Endothelial cell of umbilical vein (primary cell): ENCODE results near the gene POLR2B. TPM values are rescaled to one million over a fixed set of nuclear protein-coding genes. Genes with fewer than 3 reads are reported as not detected.
A peak's percentile ranks its signal among the peaks of the same experiment; 100 is the strongest.

ENCODE experiments used
- BruUV-seq: library from RNA; stranded (reverse); fragments of 400-500 nt; replicated peaks from 2 replicates; lab custom pipeline; 2021; lab: Mats Ljungman, UMichigan
- CTCF ChIA-PET: fragments of 300-600, 350-600 bp; sonication (Branson Sonifier 250); formaldehyde crosslinking; loops from one replicate; lab custom pipeline; 2021; ENCODE audit warnings: antibody characterized with exemption, inconsistent platforms; lab: Charles Lee
- POLR2A ChIA-PET: fragments of 300-600, 350-600 bp; sonication (Branson Sonifier 250); formaldehyde crosslinking; loops from one replicate; lab custom pipeline; 2021; ENCODE audit warnings: antibody characterized with exemption, inconsistent platforms; lab: Charles Lee
- DNase-seq: peaks from one replicate; pipeline ENCODE4 v3.0.0-alpha.2; 2011; ENCODE audit warnings: low read depth, low spot score
- FAIRE-seq: peaks from 2 replicates; lab custom pipeline; 2011; peaks lifted over from hg19 to GRCh38; lab: Jason Lieb, UNC
- H2AFZ ChIP-seq: 2 replicates; pipeline ENCODE4 v1.6.0; 2012; ENCODE audit warnings: low read depth, low read length, control low read depth, inconsistent platforms
- H3K27ac ChIP-seq: 2 replicates; pipeline ENCODE4 v1.5.1; 2011; ENCODE audit warnings: low read depth, mild to moderate bottlenecking, control low read depth, low read length, moderate library complexity; ENCODE audit not compliant: insufficient read depth
- H3K27me3 ChIP-seq, 2 experiments: 2 replicates each; pipeline versions ENCODE4 v1.6.0 to v1.6.1; 2011; ENCODE audit warnings: low read length in 2 of 2, mixed read lengths in 1 of 2; ENCODE audit not compliant: control insufficient read depth in 2 of 2, insufficient read depth in 2 of 2
- H3K36me3 ChIP-seq, 2 experiments: 2 replicates in 1 of 2; 3 replicates in 1 of 2; pipeline ENCODE4 v1.5.1; 2011; ENCODE audit warnings: low read length in 2 of 2, mild to moderate bottlenecking in 1 of 2, moderate library complexity in 1 of 2; ENCODE audit not compliant: control insufficient read depth in 2 of 2, insufficient read depth in 2 of 2; ENCODE audit errors: extremely low read depth in 1 of 2
- H3K4me1 ChIP-seq: 3 replicates; pipeline ENCODE4 v1.5.1; 2011; ENCODE audit warnings: mild to moderate bottlenecking, low read length; ENCODE audit not compliant: control insufficient read depth, insufficient read depth; ENCODE audit errors: extremely low read depth
- H3K4me2 ChIP-seq: 2 replicates; pipeline ENCODE4 v1.6.1; 2011; ENCODE audit warnings: low read length, control low read depth, mixed read lengths; ENCODE audit not compliant: insufficient read depth
- H3K4me3 ChIP-seq, 3 experiments: fragments of 200-600 bp in 1 of 3; sonication (generic), shearing (Covaris generic) in 1 of 3; replicated peaks in 1 of 3; 2 replicates each; pipeline ENCODE4 v1.5.1; 2011 to 2016; ENCODE audit warnings: control low read depth in 3 of 3, low read length in 3 of 3, mild to moderate bottlenecking in 2 of 3, inconsistent platforms in 1 of 3, low read depth in 1 of 3, moderate library complexity in 1 of 3; ENCODE audit not compliant: insufficient read depth in 1 of 3
- H3K79me2 ChIP-seq: 2 replicates; pipeline ENCODE4 v1.6.0; 2012; ENCODE audit warnings: low read length, inconsistent platforms; ENCODE audit not compliant: control insufficient read depth, insufficient read depth
- H3K9ac ChIP-seq: replicated peaks from 2 replicates; pipeline ENCODE3; 2011; ENCODE audit warnings: low read length, control low read depth; ENCODE audit not compliant: insufficient read depth; ENCODE audit errors: extremely low read depth
- H3K9me1 ChIP-seq: replicated peaks from 3 replicates; pipeline ENCODE4 v1.6.0; 2011; ENCODE audit warnings: mild to moderate bottlenecking, low read length; ENCODE audit not compliant: control insufficient read depth, insufficient read depth; ENCODE audit errors: extremely low read depth
- H3K9me3 ChIP-seq: replicated peaks from 2 replicates; pipeline ENCODE4 v1.5.1; 2012; ENCODE audit warnings: low read length, inconsistent platforms; ENCODE audit not compliant: control insufficient read depth, insufficient read depth
- H4K20me1 ChIP-seq: replicated peaks from 2 replicates; pipeline ENCODE3; 2011; ENCODE audit warnings: mild to moderate bottlenecking, low read length; ENCODE audit not compliant: control insufficient read depth, insufficient read depth; ENCODE audit errors: extremely low read depth
- EZH2 ChIP-seq: IDR thresholded peaks from 2 replicates; pipeline ENCODE4 v1.6.1; 2012; ENCODE audit warnings: borderline replicate concordance, low read depth, mild to moderate bottlenecking, moderate library complexity, low read length, inconsistent platforms; ENCODE audit not compliant: severe bottlenecking
- FOS ChIP-seq: IDR thresholded peaks from 2 replicates; pipeline ENCODE4 v1.6.1; 2011; ENCODE audit warnings: mild to moderate bottlenecking, low read length, moderate library complexity, borderline replicate concordance; ENCODE audit not compliant: insufficient read depth
- GATA2 ChIP-seq: IDR thresholded peaks from 2 replicates; pipeline ENCODE4 v1.7.0; 2011; ENCODE audit warnings: low read depth, mild to moderate bottlenecking, moderate library complexity, mixed read lengths, low read length; ENCODE audit not compliant: insufficient read length, insufficient read depth
- JUN ChIP-seq: IDR thresholded peaks from 2 replicates; pipeline ENCODE4 v1.6.1; 2011; ENCODE audit warnings: borderline replicate concordance, low read depth; ENCODE audit not compliant: insufficient read length, insufficient read depth
- MYC ChIP-seq: IDR thresholded peaks from one replicate; pipeline ENCODE4 v1.6.1; 2011; ENCODE audit warnings: mild to moderate bottlenecking, low read depth, low read length
- POLR2A ChIP-seq: IDR thresholded peaks from 2 replicates; pipeline ENCODE4 v1.6.1; 2012; ENCODE audit warnings: low read depth, mild to moderate bottlenecking, control low read depth, low read length
- POLR2AphosphoS5 ChIP-seq: IDR thresholded peaks from 2 replicates; pipeline ENCODE4 v1.6.1; 2012; ENCODE audit warnings: low read depth, mild to moderate bottlenecking, control low read depth, low read length, moderate library complexity; ENCODE audit not compliant: insufficient read depth
- dilution Hi-C: fragments of 300-500 bp; cut with MboI; formaldehyde crosslinking; loops from one replicate; pipeline ENCODE4 v1.15.0; 2019; ENCODE audit warnings: low sequenced_read_pairs; ENCODE audit not compliant: extremely low pct_ligation_motif_present
- intact Hi-C: fragments of 100-400 bp; cut with micrococcal nuclease; formaldehyde crosslinking; loops from one replicate; pipeline ENCODE4 v1.10.0; 2022
- polyA plus RNA-seq, 4 experiments: library from polyadenylated mRNA; depleted of rRNA in 3 of 4; stranded (reverse) in 3 of 4; unstranded in 1 of 4; fragments of >200 nt; gene quantifications; 2 replicates each; pipeline versions ENCODE4 v1.2.1 to v1.2.3, GENCODE V29; 2011 to 2012; ENCODE audit warnings: missing spikeins in 1 of 4
- total RNA-seq: library from RNA; stranded (reverse); gene quantifications from 2 replicates; pipeline ENCODE4 v1.2.3, GENCODE V29; 2021
- TF ChIP-seq, protein P1 (sequence below): IDR thresholded peaks from 2 replicates; pipeline ENCODE4 v1.6.1; 2011; ENCODE audit not compliant: insufficient read depth, insufficient read length
- TF ChIP-seq, protein P2 (sequence below), 2 donors: IDR thresholded peaks; 1 replicate in 1 of 2; 2 replicates in 1 of 2; pipeline ENCODE4 v1.5.1; 2011; ENCODE audit warnings: low read length in 2 of 2, mild to moderate bottlenecking in 2 of 2, moderate library complexity in 2 of 2, control low read depth in 1 of 2, inconsistent platforms in 1 of 2, low read depth in 1 of 2; ENCODE audit not compliant: insufficient read depth in 1 of 2; ENCODE audit errors: extremely low read depth in 1 of 2

The POLR2B gene
- total and polyA plus RNA-seq, 2 donors (not counting 3 experiments of a cell fraction or from before 2014, with no cell fraction given), result 75.5 to 148 TPM

GRCh38 chr4:56940971-56941370 lies 37.7 kb upstream of the POLR2B start:
- Histone ChIP-seq H3K27ac (no peak overlapping the region), H3K79me2 (no peaks in the 10 kb centered on the region), H3K36me3 (no peaks in the 10 kb centered on the region), H3K27me3 (no peaks in the 10 kb centered on the region), H3K9me3 (no peaks in the 10 kb centered on the region), H3K4me2 (no peak overlapping the region), H3K9ac (no peak overlapping the region), H3K4me3 (no peak overlapping the region), H3K9me1 (no peaks in the 10 kb centered on the region), H3K4me1 (peaks cover 10% of the 10 kb centered on the region), H2AFZ (no peak overlapping the region), H4K20me1 (no peaks in the 10 kb centered on the region)
- POLR2A ChIA-PET, result interaction anchor here (0.6 kb wide), 1 partner anchor 23 kb away, joined by 3 read pairs; no protein-coding TSS in a partner anchor
- dilution Hi-C loops (no loop called here), intact Hi-C loops (no loop called here)
- FAIRE-seq (peak; percentile 37), DNase-seq (no peak)
- TF ChIP-seq, protein P1, sequence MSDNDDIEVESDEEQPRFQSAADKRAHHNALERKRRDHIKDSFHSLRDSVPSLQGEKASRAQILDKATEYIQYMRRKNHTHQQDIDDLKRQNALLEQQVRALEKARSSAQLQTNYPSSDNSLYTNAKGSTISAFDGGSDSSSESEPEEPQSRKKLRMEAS, result no peak
- TF ChIP-seq POLR2AphosphoS5 (no peak), JUN (no peak), EZH2 (no peak), GATA2 (no peak), MYC (no peak), FOS (no peak), POLR2A (no peak)
- TF ChIP-seq, protein P2, sequence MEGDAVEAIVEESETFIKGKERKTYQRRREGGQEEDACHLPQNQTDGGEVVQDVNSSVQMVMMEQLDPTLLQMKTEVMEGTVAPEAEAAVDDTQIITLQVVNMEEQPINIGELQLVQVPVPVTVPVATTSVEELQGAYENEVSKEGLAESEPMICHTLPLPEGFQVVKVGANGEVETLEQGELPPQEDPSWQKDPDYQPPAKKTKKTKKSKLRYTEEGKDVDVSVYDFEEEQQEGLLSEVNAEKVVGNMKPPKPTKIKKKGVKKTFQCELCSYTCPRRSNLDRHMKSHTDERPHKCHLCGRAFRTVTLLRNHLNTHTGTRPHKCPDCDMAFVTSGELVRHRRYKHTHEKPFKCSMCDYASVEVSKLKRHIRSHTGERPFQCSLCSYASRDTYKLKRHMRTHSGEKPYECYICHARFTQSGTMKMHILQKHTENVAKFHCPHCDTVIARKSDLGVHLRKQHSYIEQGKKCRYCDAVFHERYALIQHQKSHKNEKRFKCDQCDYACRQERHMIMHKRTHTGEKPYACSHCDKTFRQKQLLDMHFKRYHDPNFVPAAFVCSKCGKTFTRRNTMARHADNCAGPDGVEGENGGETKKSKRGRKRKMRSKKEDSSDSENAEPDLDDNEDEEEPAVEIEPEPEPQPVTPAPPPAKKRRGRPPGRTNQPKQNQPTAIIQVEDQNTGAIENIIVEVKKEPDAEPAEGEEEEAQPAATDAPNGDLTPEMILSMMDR (IDR thresholded peaks at IDR 0.05; ENCODE audit: extremely low read depth in 1 of 2, insufficient read depth in 1 of 2, low read depth in 1 of 2, low read length in 2 of 2), result no peak
- CTCF ChIA-PET, result no interaction called here
- no TSS peak for BruUV-seq
